Right cardiac atrium (tissue), 5 donors: ENCODE measurements around the gene SPECC1L. TPM values are rescaled to one million over a fixed set of nuclear protein-coding genes. Genes with fewer than 3 reads are reported as not detected.
A peak's percentile ranks its signal among the peaks of the same experiment; 100 is the strongest.

Source experiments
- ATAC-seq, 2 donors: fragments of 200-7000 bp; cut with Tn5 transposase; one replicate each; pipeline versions ENCODE4 v1.8.0 to v1.9.1; 2020; ENCODE audit warnings: moderate library complexity in 2 of 2, mild to moderate bottlenecking in 1 of 2
- DNase-seq, 3 donors: peaks; one replicate each; pipeline ENCODE4 v3.0.0-alpha.2; 2020
- H3K27ac ChIP-seq: one replicate; pipeline ENCODE4 v1.5.1; 2013; ENCODE audit warnings: mild to moderate bottlenecking, low read length, control low read depth, moderate library complexity
- H3K27me3 ChIP-seq: one replicate; pipeline ENCODE4 v1.6.1; 2013; ENCODE audit not compliant: control insufficient read depth, insufficient read depth
- H3K4me1 ChIP-seq: one replicate; pipeline ENCODE4 v1.6.1; 2013; ENCODE audit warnings: low read length; ENCODE audit not compliant: control insufficient read depth, insufficient read depth
- H3K4me3 ChIP-seq: one replicate; pipeline ENCODE4 v1.5.1; 2013; ENCODE audit warnings: low read length, control low read depth
- H3K9me3 ChIP-seq: one replicate; pipeline ENCODE4 v1.6.1; 2013; ENCODE audit warnings: low read length; ENCODE audit not compliant: control insufficient read depth
- WGBS: extraction: QIAGEN DNeasy Blood & Tissue Kit; methylation state at CpG from one replicate; pipeline ENCODE4 v1.1.7; 2013; 5-methylcytosine and 5-hydroxymethylcytosine counted together
- intact Hi-C, 4 donors: fragments of 100-400 bp; cut with DNase I; formaldehyde crosslinking; loops; one replicate each; pipeline versions ENCODE4 v1.11.0 to v1.14.0; 2022 to 2023
- polyA plus RNA-seq: library from polyadenylated mRNA; stranded (reverse); fragments of 200-250 nt; gene quantifications from one replicate; pipeline ENCODE4 v1.2.3, GENCODE V29; 2013
- total RNA-seq, 4 donors: library from RNA; stranded (reverse); fragmentation: NEBNext Ultra II Directional; extraction: Animal tissue kit (Norgen Biotek cat#: 25700); gene quantifications; one replicate each; pipeline ENCODE4 v1.2.1, GENCODE V29; 2021
- donor health status: healthy with polysubstance abuse.
- donor health status: DM: no; HTN: yes; CAD: no.
- donor health status: DM: no; HTN: no; CAD: no.
- donor health status: DM: no; HTN: yes; CAD: no; lungs with severe emphysema.
- donor health status: DM: yes; HTN: yes; CAD: no.

SPECC1L gene
- total and polyA plus RNA-seq, 5 donors, result 16.9 to 76.1 (median 67.9) TPM

GRCh38 chr22:24444729-24445466 lies 174.3 kb downstream of the SPECC1L start:
- DNase-seq, result peak in 1 of 3 donors; percentile 64

GRCh38 chr22:24445481-24446259 lies 175.0 kb downstream of the SPECC1L start:
- no peak overlapping the region for H3K4me3 ChIP-seq
- WGBS, result 66% methylated on average over 11 of the region's 11 CpGs
- H3K27ac ChIP-seq, result peak overlapping the region; percentile 25
- peak in 1 of 3 donors; percentile 59 for DNase-seq
- peak in 1 of 2 donors; percentile 46 for ATAC-seq
- intact Hi-C loops, result no loop called here
- peaks cover 16% of the 10 kb centered on the region for H3K4me1 ChIP-seq
- no peaks in the 10 kb centered on the region for H3K27me3 ChIP-seq
- no peaks in the 10 kb centered on the region for H3K9me3 ChIP-seq

More at GRCh38 chr22:24444729-24445466, 174.3 kb downstream of the SPECC1L start:
- peaks cover 9% of the 10 kb centered on the region for H3K4me1 ChIP-seq
- H3K27me3 ChIP-seq, result no peaks in the 10 kb centered on the region
- WGBS, result 59% methylated on average over 12 of the region's 12 CpGs
- peak in 1 of 2 donors; percentile 25 for ATAC-seq
- no peak overlapping the region for H3K27ac ChIP-seq
- intact Hi-C loops, result no loop called here
- H3K9me3 ChIP-seq, result no peaks in the 10 kb centered on the region
- no peak overlapping the region for H3K4me3 ChIP-seq

DNA sequence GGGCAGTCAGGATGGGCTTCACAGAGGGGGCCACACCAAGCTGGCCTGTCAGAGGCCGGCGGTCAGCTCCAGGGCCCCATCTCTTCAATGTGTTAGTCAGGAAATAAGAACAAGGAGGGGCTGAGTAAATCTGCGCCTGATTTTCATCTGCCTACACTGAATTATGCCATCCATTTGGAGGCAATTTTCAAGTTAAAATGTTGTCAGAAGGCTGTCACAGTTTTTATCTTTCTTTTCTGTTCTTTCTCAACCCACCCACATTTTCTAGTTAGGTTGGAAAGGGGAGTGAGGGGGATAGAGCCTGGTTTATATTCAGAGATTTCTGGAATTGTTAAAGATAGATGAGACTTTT lies 175.6 kb downstream of the SPECC1L start:
- intact Hi-C loops, result no loop called here
- no peak overlapping the region for H3K4me3 ChIP-seq
- peaks cover 17% of the 10 kb centered on the region for H3K4me1 ChIP-seq
- 86% methylated on average over 3 of the region's 3 CpGs for WGBS
- no peaks in the 10 kb centered on the region for H3K9me3 ChIP-seq
- DNase-seq (no peak), ATAC-seq (no peak)
- H3K27me3 ChIP-seq, result no peaks in the 10 kb centered on the region
- H3K27ac ChIP-seq, result no peak overlapping the region

DNA sequence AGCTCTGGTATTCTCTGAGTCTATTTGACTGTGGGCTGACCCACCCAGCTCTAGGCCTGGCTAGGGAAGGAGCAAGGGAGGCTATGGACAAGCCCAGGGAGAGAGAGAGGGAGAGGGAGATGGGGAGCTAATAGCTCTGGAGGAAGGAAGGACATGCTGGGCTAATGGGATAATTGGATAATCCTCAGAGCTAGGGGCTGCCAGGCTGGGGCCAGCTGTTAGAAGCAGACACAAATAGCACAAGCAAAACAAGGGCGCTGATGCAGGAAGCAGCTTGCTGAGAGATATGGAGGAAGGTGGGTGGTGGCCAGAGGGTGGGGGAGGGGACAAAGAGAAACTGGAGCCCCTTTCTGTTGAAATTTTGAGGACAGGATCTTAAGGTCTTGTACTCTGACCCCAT lies 180.0 kb downstream of the SPECC1L start:
- peaks cover 19% of the 10 kb centered on the region for H3K4me1 ChIP-seq
- no peak overlapping the region for H3K4me3 ChIP-seq
- no peaks in the 10 kb centered on the region for H3K9me3 ChIP-seq
- H3K27me3 ChIP-seq, result no peaks in the 10 kb centered on the region
- WGBS, result 11% methylated on average over 1 of the region's 1 CpG
- DNase-seq (peak in 2 of 3 donors; percentile 64 to 75), ATAC-seq (peak; percentile 38 to 70)
- intact Hi-C loops, result no loop called here
- peak overlapping the region; percentile 71 for H3K27ac ChIP-seq

DNA sequence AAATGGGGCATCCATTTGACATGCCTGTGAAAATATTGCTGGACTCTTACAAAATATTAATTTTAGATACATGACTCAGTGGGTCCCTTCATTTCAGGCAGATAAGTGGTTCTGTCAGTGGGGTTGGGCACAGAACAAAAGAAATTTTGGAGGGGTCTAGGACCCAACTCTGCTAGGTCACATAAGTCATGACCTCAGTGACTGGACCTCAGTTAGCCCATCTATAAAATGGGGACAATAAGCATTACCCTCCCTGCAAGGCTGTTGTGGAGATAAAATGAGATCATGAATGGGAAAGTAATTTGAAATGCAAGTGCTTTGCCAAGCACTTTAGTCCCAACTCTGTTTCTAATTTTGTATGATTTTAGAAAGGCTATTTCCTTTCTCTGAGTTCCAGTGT lies 180.5 kb downstream of the SPECC1L start:
- Histone ChIP-seq H3K9me3 (no peaks in the 10 kb centered on the region), H3K27me3 (no peaks in the 10 kb centered on the region), H3K4me1 (peaks cover 17% of the 10 kb centered on the region), H3K27ac (no peak overlapping the region), H3K4me3 (no peak overlapping the region)
- intact Hi-C loops, result no loop called here
- DNase-seq (no peak), ATAC-seq (no peak)

DNA sequence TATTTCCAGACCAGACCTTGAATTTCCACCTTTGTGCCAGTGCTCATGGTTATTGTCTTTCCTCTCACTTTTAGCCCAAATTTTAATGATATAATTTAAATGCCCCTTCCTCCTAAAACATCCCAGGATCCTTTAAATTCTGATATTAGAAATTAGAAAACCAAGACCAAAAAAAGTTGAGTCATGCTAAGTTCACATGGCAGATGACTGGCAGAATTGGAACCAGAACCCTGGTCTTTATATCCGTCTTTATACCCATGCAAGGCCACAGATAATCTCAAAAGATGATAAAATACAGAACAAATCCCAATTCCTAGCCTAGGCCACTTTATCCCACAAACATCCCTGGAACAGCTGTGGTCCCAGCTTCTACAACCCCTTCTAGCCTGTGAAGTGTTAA lies 183.2 kb downstream of the SPECC1L start:
- 86% methylated on average over 1 of the region's 1 CpG for WGBS
- Histone ChIP-seq H3K27me3 (no peaks in the 10 kb centered on the region), H3K4me1 (peaks cover 17% of the 10 kb centered on the region), H3K4me3 (no peak overlapping the region), H3K27ac (no peak overlapping the region), H3K9me3 (no peaks in the 10 kb centered on the region)
- no peak for DNase-seq
- intact Hi-C loops, result no loop called here
- ATAC-seq, result no peak

- Histone ChIP-seq H3K9me3 (no peaks in the 10 kb centered on the region), H3K4me1 (peaks cover 14% of the 10 kb centered on the region), H3K4me3 (no peak overlapping the region), H3K27me3 (no peaks in the 10 kb centered on the region), H3K27ac (peak overlapping the region; percentile 69)
- intact Hi-C loops, result no loop called here
- ATAC-seq, result peak; percentile 36 to 50
- peak; percentile 39 to 78 (median 68) for DNase-seq
- WGBS, result 46% methylated on average over 4 of the region's 4 CpGs
Observed at GRCh38 chr22:24455039-24455438, 184.4 kb downstream of the SPECC1L start.

- H3K4me1 ChIP-seq, result peaks cover 14% of the 10 kb centered on the region
- DNase-seq, result peak; percentile 77 to 92 (median 90)
- no peaks in the 10 kb centered on the region for H3K27me3 ChIP-seq
- ATAC-seq, result peak; percentile 91 to 95
- WGBS, result 24% methylated on average over 9 of the region's 9 CpGs
- intact Hi-C loops, result no loop called here
- H3K9me3 ChIP-seq, result no peaks in the 10 kb centered on the region
- H3K4me3 ChIP-seq, result no peak overlapping the region
- H3K27ac ChIP-seq, result no peak overlapping the region
Observed at GRCh38 chr22:24455751-24456426, 185.3 kb downstream of the SPECC1L start.

DNA sequence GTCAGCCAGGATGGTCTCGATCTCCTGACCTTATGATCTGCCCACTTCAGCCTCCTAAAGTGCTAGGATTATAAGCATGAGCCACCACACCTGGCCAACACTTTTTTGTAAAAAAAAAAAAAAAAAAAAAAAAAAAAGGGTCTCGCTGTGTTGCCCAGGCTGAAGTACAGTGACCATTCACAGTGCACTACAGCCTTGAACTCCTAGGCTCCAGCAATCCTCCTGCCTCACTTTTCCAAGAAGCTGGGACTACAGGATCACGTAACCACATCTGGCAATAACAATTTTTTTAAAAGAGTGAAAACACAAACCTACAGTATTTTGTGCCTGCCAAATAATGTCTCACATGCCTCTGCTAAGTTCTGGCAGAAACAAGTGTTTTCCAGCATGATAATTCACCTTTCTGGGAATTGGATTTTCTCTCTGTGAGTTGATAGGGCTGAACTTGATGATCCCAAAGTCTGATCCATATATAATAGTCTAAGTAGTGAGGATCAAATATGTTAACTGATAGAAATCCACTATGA lies 187.3 kb downstream of the SPECC1L start:
- Histone ChIP-seq H3K9me3 (no peaks in the 10 kb centered on the region), H3K4me3 (no peak overlapping the region), H3K4me1 (peaks cover 15% of the 10 kb centered on the region), H3K27ac (no peak overlapping the region), H3K27me3 (no peaks in the 10 kb centered on the region)
- WGBS, result 94% methylated on average over 3 of the region's 3 CpGs
- intact Hi-C loops, result no loop called here
- DNase-seq (no peak), ATAC-seq (no peak)

DNA sequence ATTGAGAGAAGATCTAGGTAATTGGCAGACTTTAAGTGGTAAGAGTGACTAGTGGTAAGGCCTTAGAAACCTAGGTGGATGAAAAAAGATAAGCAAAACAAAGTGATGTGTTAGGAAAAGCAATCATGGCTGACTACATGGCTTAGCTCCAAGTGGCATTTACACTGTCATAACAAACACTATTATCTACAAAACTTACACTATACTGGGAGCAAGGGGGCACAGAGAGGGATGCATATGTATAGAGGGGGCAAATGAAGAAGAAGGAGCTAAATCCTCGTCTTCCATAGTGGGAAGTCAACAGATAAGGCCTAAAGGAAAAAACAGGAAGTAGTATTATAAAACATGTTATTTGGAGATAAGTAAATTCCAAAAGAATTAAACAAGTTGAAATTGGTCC lies 189.3 kb downstream of the SPECC1L start:
- WGBS, result 37% methylated on average over 1 of the region's 1 CpG
- Histone ChIP-seq H3K4me3 (no peak overlapping the region), H3K4me1 (peaks cover 15% of the 10 kb centered on the region), H3K27me3 (no peaks in the 10 kb centered on the region), H3K27ac (no peak overlapping the region), H3K9me3 (no peaks in the 10 kb centered on the region)
- DNase-seq, result no peak
- intact Hi-C loops, result no loop called here
- no peak for ATAC-seq
